GM12878 (cell line): ENCODE data around the gene FANCE. TPM values are rescaled to one million over a fixed set of nuclear protein-coding genes. Genes with fewer than 3 reads are reported as not detected.

ENCODE experiments used
- ATAC-seq: fragments of 200-7000 bp; cut with Tn5 transposase; 3 replicates; pipeline ENCODE4 v1.9.1; 2020; ENCODE audit warnings: mild to moderate bottlenecking, moderate library complexity
- BruUV-seq: library from RNA; stranded (reverse); fragments of 400-500 nt; replicated peaks from 2 replicates; lab custom pipeline; 2021; lab: Mats Ljungman, UMichigan
- CTCF ChIA-PET: fragments of 300-600 bp; sonication (Branson Sonifier 250); formaldehyde crosslinking; extraction: SDS; loops from one replicate; lab custom pipeline; 2021; ENCODE audit warnings: inconsistent platforms; lab: Yijun Ruan, JAX
- POLR2A ChIA-PET: fragments of 350-600 bp; formaldehyde crosslinking; extraction: SDS; loops from one replicate; lab custom pipeline; 2021; ENCODE audit warnings: inconsistent platforms; lab: Charles Lee
- RAD21 ChIA-PET: fragments of 300-600 bp; sonication (Branson Sonifier 250); formaldehyde crosslinking; loops from one replicate; lab custom pipeline; 2023; ENCODE audit warnings: antibody characterized with exemption; ENCODE audit not compliant: unreplicated experiment; lab: Charles Lee
- SMC1A ChIA-PET: fragments of 300-600 bp; sonication (Branson Sonifier 250); formaldehyde crosslinking; loops from one replicate; lab custom pipeline; 2023; ENCODE audit not compliant: unreplicated experiment, uncharacterized antibody; lab: Charles Lee
- DNase-seq: peaks from one replicate; pipeline ENCODE4 v3.0.0-alpha.2; 2011; ENCODE audit warnings: low read depth, low spot score
- FAIRE-seq: peaks from 3 replicates; lab custom pipeline; 2011; peaks lifted over from hg19 to GRCh38; lab: Jason Lieb, UNC
- H2AFZ ChIP-seq: 2 replicates; pipeline ENCODE4 v1.6.0; 2011; ENCODE audit warnings: low read depth, low read length, control low read depth; ENCODE audit not compliant: control insufficient read depth
- H3K27ac ChIP-seq: 2 replicates; pipeline ENCODE4 v1.5.1; 2011; ENCODE audit warnings: control low read depth; ENCODE audit not compliant: control insufficient read depth, insufficient read depth
- H3K27me3 ChIP-seq, 2 experiments: replicated peaks in 1 of 2; 2 replicates each; pipeline versions ENCODE4 v1.6.0 to v1.6.1; 2011; ENCODE audit warnings: low read length in 1 of 2; ENCODE audit not compliant: control insufficient read depth in 2 of 2, insufficient read depth in 2 of 2
- H3K36me3 ChIP-seq, 2 experiments: 2 replicates each; pipeline ENCODE4 v1.5.1; 2011; ENCODE audit warnings: low read length in 1 of 2; ENCODE audit not compliant: control insufficient read depth in 2 of 2, insufficient read depth in 2 of 2
- H3K4me1 ChIP-seq: 2 replicates; pipeline ENCODE4 v1.6.1; 2011; ENCODE audit warnings: mild to moderate bottlenecking, low read length, moderate library complexity, mixed read lengths; ENCODE audit not compliant: control insufficient read depth, insufficient read depth
- H3K4me2 ChIP-seq: 2 replicates; pipeline ENCODE4 v1.6.0; 2011; ENCODE audit warnings: control low read depth; ENCODE audit not compliant: control insufficient read depth, insufficient read depth
- H3K4me3 ChIP-seq: fragments of 200-600 bp; sonication (generic); 2 replicates; pipeline ENCODE4 v1.5.1; 2016
- H3K79me2 ChIP-seq: 2 replicates; pipeline ENCODE4 v1.6.0; 2011; ENCODE audit warnings: low read length; ENCODE audit not compliant: control insufficient read depth, insufficient read depth
- H3K9ac ChIP-seq: 2 replicates; pipeline ENCODE4 v1.8.0; 2011; ENCODE audit warnings: low read length, control low read depth, mixed read lengths; ENCODE audit not compliant: control insufficient read depth, insufficient read depth
- H3K9me3 ChIP-seq: replicated peaks from 3 replicates; pipeline ENCODE4 v1.5.1; 2011; ENCODE audit warnings: mild to moderate bottlenecking, low read length; ENCODE audit not compliant: control insufficient read depth, insufficient read depth
- H4K20me1 ChIP-seq: 2 replicates; pipeline ENCODE4 v1.6.0; 2011; ENCODE audit not compliant: control insufficient read depth, insufficient read depth
- BCL11A ChIP-seq: IDR thresholded peaks from 2 replicates; pipeline ENCODE4 v1.6.1; 2011; ENCODE audit warnings: low read depth, low read length
- SREBF2 ChIP-seq: IDR thresholded peaks from 2 replicates; pipeline ENCODE4 v1.6.1; 2012; ENCODE audit warnings: mild to moderate bottlenecking, low read length
- WGBS: methylation state at CpG from one replicate; pipeline ENCODE4 v1.1.6; 2016; ENCODE audit warnings: low lambda C conversion rate; ENCODE audit not compliant: insufficient replicate concordance, insufficient coverage; ENCODE audit errors: missing lambda C conversion rate; 5-methylcytosine and 5-hydroxymethylcytosine counted together
- in situ Hi-C: fragments of 300-500 bp; cut with MboI; formaldehyde crosslinking; loops from 9 replicates; pipeline ENCODE4 v1.14.3; 2018; ENCODE audit warnings: mixed read lengths
- intact Hi-C: fragments of 100-400 bp; cut with micrococcal nuclease; formaldehyde crosslinking; loops from one replicate; pipeline ENCODE4 v1.14.2; 2022; ENCODE audit not compliant: unreplicated experiment
- polyA plus RNA-seq, 11 experiments: library from polyadenylated mRNA; depleted of rRNA in 4 of 11; unstranded in 6 of 11; stranded (reverse) in 5 of 11; fragments of >200 nt; fragmentation: Nextera tagmentation in 4 of 11; fragmentation: Illumina TruSeq in 1 of 11; extraction: Ambion mirVana in 4 of 11; extraction: Trizol in 1 of 11; gene quantifications; 1 replicate in 1 of 11; 2 replicates in 10 of 11; pipeline versions ENCODE4 v1.2.1 to v1.2.3, GENCODE V29; 2011 to 2016; ENCODE audit warnings: inconsistent platforms in 2 of 11, missing spikeins in 2 of 11, low read depth in 1 of 11
- total RNA-seq, 4 experiments: library from RNA; depleted of rRNA in 3 of 4; stranded (reverse); fragments of >200 nt in 3 of 4; fragmentation: Illumina TruSeq in 1 of 4; extraction: Trizol in 1 of 4; gene quantifications; 2 replicates each; pipeline versions ENCODE4 v1.2.1 to v1.2.3, GENCODE V29; 2013 to 2021
- TF ChIP-seq, protein P1 (sequence below): fragments of 450-650 bp; IDR thresholded peaks from 2 replicates; pipeline ENCODE4 v1.6.1; 2016; ENCODE audit warnings: mild to moderate bottlenecking

Gene FANCE
- total and polyA plus RNA-seq, 10 of the 15 experiments (the other 5 are each of a cell fraction or from before 2014, with no cell fraction given), result 3.0 to 13.3 (median 8.1) TPM

DNA sequence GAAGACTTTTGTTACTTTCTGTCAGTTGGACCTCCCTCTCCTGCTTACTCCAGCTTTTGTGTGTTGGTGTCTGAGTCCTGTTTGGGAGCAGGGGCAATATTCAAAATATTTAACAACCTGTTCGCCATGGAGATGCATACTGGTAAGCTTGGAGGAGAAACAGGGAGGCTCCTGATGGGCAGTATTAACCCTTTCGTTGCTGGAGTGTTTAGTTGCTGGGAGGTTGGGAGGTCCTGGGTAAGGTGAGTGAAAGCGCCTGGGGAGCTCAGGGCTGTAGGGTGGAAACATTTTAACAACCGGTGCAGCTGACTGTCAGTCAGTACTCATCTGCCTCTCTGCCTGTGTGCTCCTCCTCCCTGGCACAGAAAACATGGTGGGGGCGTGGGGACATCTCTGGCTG, 56.4 kb downstream of the FANCE start (continued):
- TF ChIP-seq, protein P1, sequence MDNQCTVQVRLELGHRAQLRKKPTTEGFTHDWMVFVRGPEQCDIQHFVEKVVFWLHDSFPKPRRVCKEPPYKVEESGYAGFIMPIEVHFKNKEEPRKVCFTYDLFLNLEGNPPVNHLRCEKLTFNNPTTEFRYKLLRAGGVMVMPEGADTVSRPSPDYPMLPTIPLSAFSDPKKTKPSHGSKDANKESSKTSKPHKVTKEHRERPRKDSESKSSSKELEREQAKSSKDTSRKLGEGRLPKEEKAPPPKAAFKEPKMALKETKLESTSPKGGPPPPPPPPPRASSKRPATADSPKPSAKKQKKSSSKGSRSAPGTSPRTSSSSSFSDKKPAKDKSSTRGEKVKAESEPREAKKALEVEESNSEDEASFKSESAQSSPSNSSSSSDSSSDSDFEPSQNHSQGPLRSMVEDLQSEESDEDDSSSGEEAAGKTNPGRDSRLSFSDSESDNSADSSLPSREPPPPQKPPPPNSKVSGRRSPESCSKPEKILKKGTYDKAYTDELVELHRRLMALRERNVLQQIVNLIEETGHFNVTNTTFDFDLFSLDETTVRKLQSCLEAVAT, result no peak

DNA sequence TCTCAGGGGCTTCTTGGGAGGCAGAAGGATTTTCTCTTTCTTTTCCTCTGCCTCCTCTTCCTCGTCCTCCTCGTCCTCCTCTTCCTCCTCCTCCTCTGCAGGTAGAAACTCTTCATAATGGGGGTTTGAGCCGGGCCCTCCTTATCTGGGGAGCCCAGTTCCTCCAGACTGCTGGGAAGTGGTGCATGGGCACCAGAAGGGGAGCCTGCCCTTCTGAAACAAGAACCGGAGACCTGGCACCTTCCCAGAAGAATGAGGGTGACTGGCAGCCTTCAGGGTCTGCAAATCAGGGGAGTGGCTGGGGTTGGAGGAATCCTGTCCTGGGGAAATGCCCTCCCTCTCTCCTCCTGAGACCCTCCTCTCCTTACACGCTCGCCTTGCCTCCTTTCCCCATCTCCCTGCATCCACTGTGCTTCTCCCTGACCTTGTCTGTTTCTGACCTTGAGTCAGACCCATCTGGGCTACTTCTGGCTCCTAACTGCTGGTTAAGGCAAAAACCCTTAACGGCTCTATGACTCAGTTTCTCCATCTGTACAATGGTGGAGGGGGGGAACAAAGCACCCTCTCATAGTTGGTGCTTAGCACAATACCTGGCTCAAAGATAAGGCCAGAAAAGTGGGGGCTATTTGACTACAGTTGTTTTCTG, 58.9 kb downstream of the FANCE start:
- no peak for TF ChIP-seq BCL11A
- no peak for TF ChIP-seq SREBF2
- Histone ChIP-seq H3K27ac (no peak overlapping the region), H3K9me3 (no peaks in the 10 kb centered on the region), H4K20me1 (no peaks in the 10 kb centered on the region), H3K4me1 (peaks cover 6% of the 10 kb centered on the region; the same call in 1 of the 2 replicates), H3K4me3 (no peak overlapping the region), H3K27me3 (peaks cover 2 to 6% of the 10 kb centered on the region in 2 experiments; a peak in 1 of 4 replicates), H3K9ac (no peak overlapping the region), H3K36me3 (no peaks in the 10 kb centered on the region), H2AFZ (no peak overlapping the region), H3K4me2 (no peak overlapping the region), H3K79me2 (no peaks in the 10 kb centered on the region)
- in situ Hi-C loops, result no loop called here
- ChIA-PET RAD21 (no interaction called here), POLR2A (no interaction called here), SMC1A (no interaction called here), CTCF (interaction anchor here (1.0 kb wide), 1 partner anchor 11 kb away, joined by 3 read pairs; no protein-coding TSS in a partner anchor)
- WGBS, result 19% methylated on average over 7 of the region's 7 CpGs
- DNase-seq (no peak), FAIRE-seq (no peak), ATAC-seq (no peak)
- BruUV-seq, result no TSS peak
- intact Hi-C loops, result loop anchor here (1.0 kb wide), 1 partner anchor 25 kb away; no protein-coding TSS in a partner anchor
